Measurements from ENCODE around the gene RABEPK.

Gene RABEPK

GRCh38 chr9:125258832-125259534, 58.6 kb downstream of the RABEPK start:
- no peak for TF ChIP-seq CTCF (IDR thresholded peaks at IDR 0.05)

- TF ChIP-seq CTCF (IDR thresholded peaks at IDR 0.05) = no peak
Observed at GRCh38 chr9:125260561-125260960, 60.2 kb downstream of the RABEPK start.

GRCh38 chr9:125261501-125262293, 61.4 kb downstream of the RABEPK start, which contains the start of gene GAPVD1:
Gene GAPVD1, plus strand, starts transcription at chr9:125261826. Its CDS starts 37,096 bp downstream, at chr9:125298922.
- peak; percentile 39; the same call in 1 of the 2 replicates for TF ChIP-seq CTCF (IDR thresholded peaks at IDR 0.05)

- TF ChIP-seq CTCF (IDR thresholded peaks at IDR 0.05) = no peak
Observed at GRCh38 chr9:125262294-125262991, 62.1 kb downstream of the RABEPK start.

- no peak for TF ChIP-seq CTCF (IDR thresholded peaks at IDR 0.05)
Observed at GRCh38 chr9:125268394-125269013, 68.2 kb downstream of the RABEPK start.

- no peak for TF ChIP-seq CTCF (IDR thresholded peaks at IDR 0.05)
Observed at GRCh38 chr9:125269014-125269397, 68.7 kb downstream of the RABEPK start.

- TF ChIP-seq CTCF (IDR thresholded peaks at IDR 0.05) = no peak
Observed at GRCh38 chr9:125271081-125271480, 70.7 kb downstream of the RABEPK start.

Measured in LNCAP (cell line).